Parathyroid adenoma (tissue), 2 donors: ENCODE results near the gene NKTR.

ENCODE experiments used
- H2AFZ ChIP-seq: fragments of 300-600 bp; sonication (generic); one replicate; pipeline ENCODE4 v1.7.0; 2017; ENCODE audit warnings: antibody characterized with exemption, mild to moderate bottlenecking
- H3K27ac ChIP-seq: fragments of 300-600 bp; sonication (generic); one replicate; pipeline ENCODE4 v1.7.0; 2017
- H3K27me3 ChIP-seq: fragments of 300-600 bp; sonication (generic); one replicate; pipeline ENCODE4 v1.7.0; 2017; ENCODE audit warnings: low read length; ENCODE audit not compliant: control insufficient read depth, insufficient read depth
- H3K36me3 ChIP-seq: fragments of 300-600 bp; sonication (generic); one replicate; pipeline ENCODE4 v1.7.0; 2017; ENCODE audit warnings: low read length; ENCODE audit not compliant: control insufficient read depth, insufficient read depth
- H3K4me1 ChIP-seq: fragments of 300-600 bp; sonication (generic); one replicate; pipeline ENCODE4 v1.7.0; 2017; ENCODE audit warnings: control low read depth
- H3K4me2 ChIP-seq: fragments of 300-600 bp; sonication (generic); one replicate; pipeline ENCODE4 v1.7.0; 2017; ENCODE audit warnings: low read length
- H3K4me3 ChIP-seq: fragments of 300-600 bp; sonication (generic); one replicate; pipeline ENCODE4 v1.7.0; 2017; ENCODE audit warnings: low read depth, low read length
- H3K79me2 ChIP-seq: fragments of 300-600 bp; sonication (generic); one replicate; pipeline ENCODE4 v1.7.0; 2017; ENCODE audit warnings: control low read depth
- H3K9ac ChIP-seq: fragments of 300-600 bp; sonication (generic); one replicate; pipeline ENCODE4 v1.7.0; 2017; ENCODE audit warnings: mild to moderate bottlenecking
- H3K9me3 ChIP-seq: fragments of 300-600 bp; sonication (generic); one replicate; pipeline ENCODE4 v1.7.0; 2017; ENCODE audit warnings: low read length; ENCODE audit not compliant: control insufficient read depth
- CTCF ChIP-seq: fragments of 300-600 bp; sonication (generic); IDR thresholded peaks from one replicate; pipeline ENCODE4 v1.7.0; 2017; ENCODE audit warnings: antibody characterized with exemption, mild to moderate bottlenecking
- donor health status: primary hyperparathyroidism.

Gene NKTR

GRCh38 chr3:42653560-42654330 is 53.3 kb downstream of the NKTR start, which contains the start of gene ZBTB47:
Gene ZBTB47 (plus strand): TSS chr3:42653697. CDS start chr3:42658356, 4,659 bp downstream.
- Histone ChIP-seq H3K4me3 (peak within 1 kb of the TSS; percentile 73), H3K4me2 (peak within 1 kb of the TSS; percentile 91), H3K27ac (peak within 1 kb of the TSS; percentile 79), H3K4me1 (peaks cover 25% of the 10 kb centered on the region), H3K36me3 (no peaks in the 10 kb centered on the region), H2AFZ (peak within 1 kb of the TSS; percentile 83), H3K79me2 (peaks cover 9% of the 10 kb centered on the region), H3K9me3 (no peaks in the 10 kb centered on the region), H3K27me3 (no peaks in the 10 kb centered on the region), H3K9ac (peak within 1 kb of the TSS; percentile 14)
- TF ChIP-seq CTCF: no peak

- Histone ChIP-seq H3K27me3 (no peaks in the 10 kb centered on the region), H3K4me1 (peaks cover 25% of the 10 kb centered on the region), H3K36me3 (no peaks in the 10 kb centered on the region), H3K79me2 (peaks cover 9% of the 10 kb centered on the region), H3K4me3 (peak overlapping the region; percentile 73), H3K9me3 (no peaks in the 10 kb centered on the region), H3K9ac (peak overlapping the region; percentile 12), H2AFZ (peak overlapping the region; percentile 83), H3K27ac (peak overlapping the region; percentile 79), H3K4me2 (peak overlapping the region; percentile 91)
- peak; percentile 27 for TF ChIP-seq CTCF
These were observed 54.1 kb downstream of the NKTR start for GRCh38 chr3:42654331-42655201.

- Histone ChIP-seq H2AFZ (peak overlapping the region; percentile 83), H3K27ac (peak overlapping the region; percentile 79)
These were observed 54.9 kb downstream of the NKTR start for GRCh38 chr3:42655331-42655888.

More at GRCh38 chr3:42655331-42655888, 54.9 kb downstream of the NKTR start:
- Histone ChIP-seq H3K4me2 (peak overlapping the region; percentile 83), H3K4me1 (peaks cover 25% of the 10 kb centered on the region), H3K79me2 (peaks cover 9% of the 10 kb centered on the region), H3K4me3 (peak overlapping the region; percentile 73), H3K9ac (no peak overlapping the region), H3K27me3 (no peaks in the 10 kb centered on the region), H3K9me3 (no peaks in the 10 kb centered on the region), H3K36me3 (no peaks in the 10 kb centered on the region)
- no peak for TF ChIP-seq CTCF
